ENCODE results near the gene LRRC40.

Gene LRRC40

GRCh38 chr1:70101774-70102173, 103.6 kb downstream of the LRRC40 start:
- Histone ChIP-seq H3K36me3 (replicated peaks; ENCODE audit: low read depth, low read length) (no peaks in the 10 kb centered on the region), H3K4me1 (ENCODE audit: low read length) (no peaks in the 10 kb centered on the region), H3K9me3 (ENCODE audit: insufficient read depth, low read length) (no peaks in the 10 kb centered on the region), H3K9ac (ENCODE audit: low read length) (no peak overlapping the region), H3K79me2 (ENCODE audit: low read length) (no peaks in the 10 kb centered on the region), H3K27ac (ENCODE audit: low read length) (no peak overlapping the region), H2AFZ (ENCODE audit: low read depth, low read length) (no peak overlapping the region), H3K27me3 (ENCODE audit: low read depth, low read length) (no peaks in the 10 kb centered on the region), H4K20me1 (ENCODE audit: insufficient read depth, low read length) (no peaks in the 10 kb centered on the region), H3K4me2 (ENCODE audit: low read length) (no peak overlapping the region), H3K4me3 (ENCODE audit: low read length) (no peak overlapping the region)
- TF ChIP-seq EZH2phosphoT487 (IDR thresholded peaks at IDR 0.05; ENCODE audit: low read depth): no peak
- TF ChIP-seq, protein P1, sequence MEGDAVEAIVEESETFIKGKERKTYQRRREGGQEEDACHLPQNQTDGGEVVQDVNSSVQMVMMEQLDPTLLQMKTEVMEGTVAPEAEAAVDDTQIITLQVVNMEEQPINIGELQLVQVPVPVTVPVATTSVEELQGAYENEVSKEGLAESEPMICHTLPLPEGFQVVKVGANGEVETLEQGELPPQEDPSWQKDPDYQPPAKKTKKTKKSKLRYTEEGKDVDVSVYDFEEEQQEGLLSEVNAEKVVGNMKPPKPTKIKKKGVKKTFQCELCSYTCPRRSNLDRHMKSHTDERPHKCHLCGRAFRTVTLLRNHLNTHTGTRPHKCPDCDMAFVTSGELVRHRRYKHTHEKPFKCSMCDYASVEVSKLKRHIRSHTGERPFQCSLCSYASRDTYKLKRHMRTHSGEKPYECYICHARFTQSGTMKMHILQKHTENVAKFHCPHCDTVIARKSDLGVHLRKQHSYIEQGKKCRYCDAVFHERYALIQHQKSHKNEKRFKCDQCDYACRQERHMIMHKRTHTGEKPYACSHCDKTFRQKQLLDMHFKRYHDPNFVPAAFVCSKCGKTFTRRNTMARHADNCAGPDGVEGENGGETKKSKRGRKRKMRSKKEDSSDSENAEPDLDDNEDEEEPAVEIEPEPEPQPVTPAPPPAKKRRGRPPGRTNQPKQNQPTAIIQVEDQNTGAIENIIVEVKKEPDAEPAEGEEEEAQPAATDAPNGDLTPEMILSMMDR (IDR thresholded peaks at IDR 0.05; ENCODE audit: low read depth, low read length): no peak

GRCh38 chr1:70101231-70101630, 104.1 kb downstream of the LRRC40 start:
- no peak overlapping the region for H3K9ac ChIP-seq (ENCODE audit: low read length)
- TF ChIP-seq, protein P1 (IDR thresholded peaks at IDR 0.05; ENCODE audit: low read depth, low read length): no peak
- no peak for TF ChIP-seq EZH2phosphoT487 (IDR thresholded peaks at IDR 0.05; ENCODE audit: low read depth)
- H3K27me3 ChIP-seq (ENCODE audit: low read depth, low read length): no peaks in the 10 kb centered on the region
- H3K79me2 ChIP-seq (ENCODE audit: low read length): no peaks in the 10 kb centered on the region
- no peaks in the 10 kb centered on the region for H3K9me3 ChIP-seq (ENCODE audit: insufficient read depth, low read length)
- H3K4me3 ChIP-seq (ENCODE audit: low read length): no peak overlapping the region
- no peak overlapping the region for H3K4me2 ChIP-seq (ENCODE audit: low read length)
- no peaks in the 10 kb centered on the region for H4K20me1 ChIP-seq (ENCODE audit: insufficient read depth, low read length)
- H3K36me3 ChIP-seq (replicated peaks; ENCODE audit: low read depth, low read length): no peaks in the 10 kb centered on the region
- no peak overlapping the region for H2AFZ ChIP-seq (ENCODE audit: low read depth, low read length)
- no peak overlapping the region for H3K27ac ChIP-seq (ENCODE audit: low read length)
- H3K4me1 ChIP-seq (ENCODE audit: low read length): no peaks in the 10 kb centered on the region
